WTC11 (cell line): ENCODE results near the gene DRG2. TPM values are rescaled to one million over a fixed set of nuclear protein-coding genes. Genes with fewer than 3 reads are reported as not detected.

Experiments used
- ATAC-seq: fragments of 200-7000 bp; cut with Tn5 transposase; 2 replicates; pipeline ENCODE4 v1.10.0; 2021; ENCODE audit warnings: mild to moderate bottlenecking, moderate library complexity
- CTCF ChIA-PET: fragments of 300-600 bp; sonication (Branson Sonifier 250); formaldehyde crosslinking; loops from one replicate; lab custom pipeline; 2021; ENCODE audit warnings: antibody characterized with exemption; lab: Charles Lee
- POLR2A ChIA-PET: fragments of 350-600 bp; sonication (Branson Sonifier 250); formaldehyde crosslinking; loops from one replicate; lab custom pipeline; 2021; ENCODE audit warnings: antibody characterized with exemption; lab: Charles Lee
- DNase-seq: peaks from one replicate; pipeline ENCODE4 v3.0.0; 2021; ENCODE audit warnings: low spot score
- H3K27ac Mint-ChIP-seq: 2 replicates; pipeline ENCODE4 v1.8.0; 2021; ENCODE audit warnings: mixed read lengths
- H3K27me3 Mint-ChIP-seq: 2 replicates; pipeline ENCODE4 v1.8.0; 2021; ENCODE audit warnings: low read depth, mild to moderate bottlenecking, moderate library complexity, mixed read lengths
- H3K36me3 Mint-ChIP-seq: 2 replicates; pipeline ENCODE4 v1.8.0; 2021; ENCODE audit warnings: mixed read lengths
- H3K4me1 Mint-ChIP-seq: 2 replicates; pipeline ENCODE4 v1.8.0; 2022; ENCODE audit warnings: mixed read lengths
- H3K4me3 Mint-ChIP-seq: 2 replicates; pipeline ENCODE4 v1.8.0; 2021; ENCODE audit warnings: mild to moderate bottlenecking, moderate library complexity, mixed read lengths
- H3K9me3 Mint-ChIP-seq: 2 replicates; pipeline ENCODE4 v1.8.0; 2021; ENCODE audit warnings: mixed read lengths
- ATF3 ChIP-seq: sonication (generic); formaldehyde crosslinking; conservative IDR thresholded peaks from 2 replicates; pipeline ENCODE4 v1.8.1; 2022; ENCODE audit warnings: mild to moderate bottlenecking, missing genetic modification reagents
- CDX4 ChIP-seq: fragments of 250-450 bp; sonication (Bioruptor Pico); IDR thresholded peaks from 2 replicates; pipeline ENCODE4 v1.9.0; 2021; ENCODE audit warnings: moderate library complexity, mild to moderate bottlenecking, inconsistent platforms, borderline replicate concordance
- ELF4 ChIP-seq: sonication (generic); formaldehyde crosslinking; IDR thresholded peaks from 2 replicates; pipeline ENCODE4 v1.8.1; 2022; ENCODE audit warnings: low read depth, mild to moderate bottlenecking, moderate library complexity, missing genetic modification reagents
- GRHL2 ChIP-seq: fragments of 250-450 bp; sonication (Bioruptor Pico); IDR thresholded peaks from 2 replicates; pipeline ENCODE4 v1.8.0; 2022; ENCODE audit warnings: mild to moderate bottlenecking, moderate library complexity; ENCODE audit not compliant: insufficient replicate concordance, severe bottlenecking
- MAX ChIP-seq: sonication (generic); formaldehyde crosslinking; IDR thresholded peaks from 2 replicates; pipeline ENCODE4 v1.8.0; 2022; ENCODE audit warnings: mild to moderate bottlenecking, missing genetic modification reagents
- NFE2L1 ChIP-seq: sonication (generic); formaldehyde crosslinking; IDR thresholded peaks from 2 replicates; pipeline ENCODE4 v1.8.1; 2023; ENCODE audit warnings: missing genetic modification reagents
- NFYB ChIP-seq: sonication (generic); formaldehyde crosslinking; conservative IDR thresholded peaks from 2 replicates; pipeline ENCODE4 v1.8.0; 2022; ENCODE audit warnings: low read depth, missing genetic modification reagents
- NR3C1 ChIP-seq: sonication (generic); formaldehyde crosslinking; conservative IDR thresholded peaks from 2 replicates; pipeline ENCODE4 v1.8.1; 2023; ENCODE audit warnings: low read depth, mild to moderate bottlenecking, missing genetic modification reagents
- RELA ChIP-seq: sonication (generic); formaldehyde crosslinking; IDR thresholded peaks from 2 replicates; pipeline ENCODE4 v1.8.1; 2022; ENCODE audit warnings: missing genetic modification reagents, mild to moderate bottlenecking, borderline replicate concordance
- SOX15 ChIP-seq: fragments of 250-450 bp; sonication (Bioruptor Pico); IDR thresholded peaks from 2 replicates; pipeline ENCODE4 v1.9.0; 2021; ENCODE audit warnings: mild to moderate bottlenecking
- USF1 ChIP-seq: sonication (generic); formaldehyde crosslinking; IDR thresholded peaks from 2 replicates; pipeline ENCODE4 v1.8.0; 2022; ENCODE audit warnings: mild to moderate bottlenecking, missing genetic modification reagents
- ZBTB43 ChIP-seq: sonication (generic); formaldehyde crosslinking; IDR thresholded peaks from 2 replicates; pipeline ENCODE4 v1.8.1; 2023; ENCODE audit warnings: mild to moderate bottlenecking, missing genetic modification reagents
- ZNF423 ChIP-seq: fragments of 250-450 bp; sonication (Bioruptor Pico); IDR thresholded peaks from 2 replicates; pipeline ENCODE4 v2.1.2; 2022; ENCODE audit warnings: mild to moderate bottlenecking, moderate library complexity
- ZNF512 ChIP-seq: sonication (generic); formaldehyde crosslinking; IDR thresholded peaks from 2 replicates; pipeline ENCODE4 v1.8.1; 2022; ENCODE audit warnings: missing genetic modification reagents, borderline replicate concordance
- ZSCAN18 ChIP-seq: fragments of 250-450 bp; sonication (Bioruptor Pico); IDR thresholded peaks from 2 replicates; pipeline ENCODE4 v2.1.2; 2022; ENCODE audit warnings: mild to moderate bottlenecking, moderate library complexity
- total RNA-seq: library from RNA; stranded (reverse); gene quantifications from 3 replicates; pipeline ENCODE4 v1.2.3, GENCODE V29; 2021
- TF ChIP-seq, protein P1 (sequence below): sonication (generic); formaldehyde crosslinking; IDR thresholded peaks from 2 replicates; pipeline ENCODE4 v1.8.1; 2022; ENCODE audit warnings: low read depth, missing genetic modification reagents, borderline replicate concordance
- TF ChIP-seq, protein P2 (sequence below): sonication (generic); formaldehyde crosslinking; IDR thresholded peaks from 2 replicates; pipeline ENCODE4 v1.8.0; 2023; ENCODE audit warnings: missing genetic modification reagents
- TF ChIP-seq, protein P3 (sequence below): sonication (generic); formaldehyde crosslinking; IDR thresholded peaks from 2 replicates; pipeline ENCODE4 v1.8.0; 2022; ENCODE audit warnings: missing genetic modification reagents
- TF ChIP-seq, protein P4 (sequence below): sonication (generic); formaldehyde crosslinking; IDR thresholded peaks from 2 replicates; pipeline ENCODE4 v1.8.1; 2022; ENCODE audit warnings: low read depth, mild to moderate bottlenecking, moderate library complexity, missing genetic modification reagents, borderline replicate concordance

The DRG2 gene
- total RNA-seq, 1 experiment from 2014 or later, result 41.4 TPM

DNA sequence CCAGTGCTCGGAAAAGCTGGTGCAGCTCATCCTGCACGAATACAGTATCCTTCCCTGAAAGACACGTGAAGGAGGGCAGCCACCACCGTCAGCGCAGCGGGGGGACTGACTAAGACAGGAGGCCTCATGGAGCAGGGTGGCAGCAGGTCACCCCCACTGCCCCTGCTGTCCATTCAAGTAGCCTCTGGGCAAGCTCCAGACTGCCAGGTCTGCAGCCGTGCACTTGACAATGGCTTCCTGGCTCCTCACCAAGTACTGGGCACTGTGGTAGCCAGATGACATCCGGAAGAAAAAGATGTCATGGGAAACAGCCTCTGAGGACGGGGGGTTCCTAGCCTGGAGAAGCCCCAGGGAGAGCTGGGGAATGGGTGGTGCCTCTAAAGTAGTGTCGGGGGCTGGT, 12.9 kb downstream of the DRG2 start:
- H3K9me3 Mint-ChIP-seq, result no peaks in the 10 kb centered on the region
- H3K4me3 Mint-ChIP-seq, result no peak overlapping the region
- ChIA-PET POLR2A (no interaction called here), CTCF (no interaction called here)
- no peaks in the 10 kb centered on the region for H3K4me1 Mint-ChIP-seq
- no peaks in the 10 kb centered on the region for H3K27me3 Mint-ChIP-seq
- H3K36me3 Mint-ChIP-seq, result peaks cover 22% of the 10 kb centered on the region
- ATAC-seq (no peak), DNase-seq (no peak)
- no peak overlapping the region for H3K27ac Mint-ChIP-seq
- no peak for TF ChIP-seq USF1 (CRISPR knock-in tag)
- TF ChIP-seq SOX15 (CRISPR knock-in tag), result no peak
- TF ChIP-seq, protein P1, sequence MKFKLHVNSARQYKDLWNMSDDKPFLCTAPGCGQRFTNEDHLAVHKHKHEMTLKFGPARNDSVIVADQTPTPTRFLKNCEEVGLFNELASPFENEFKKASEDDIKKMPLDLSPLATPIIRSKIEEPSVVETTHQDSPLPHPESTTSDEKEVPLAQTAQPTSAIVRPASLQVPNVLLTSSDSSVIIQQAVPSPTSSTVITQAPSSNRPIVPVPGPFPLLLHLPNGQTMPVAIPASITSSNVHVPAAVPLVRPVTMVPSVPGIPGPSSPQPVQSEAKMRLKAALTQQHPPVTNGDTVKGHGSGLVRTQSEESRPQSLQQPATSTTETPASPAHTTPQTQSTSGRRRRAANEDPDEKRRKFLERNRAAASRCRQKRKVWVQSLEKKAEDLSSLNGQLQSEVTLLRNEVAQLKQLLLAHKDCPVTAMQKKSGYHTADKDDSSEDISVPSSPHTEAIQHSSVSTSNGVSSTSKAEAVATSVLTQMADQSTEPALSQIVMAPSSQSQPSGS, result no peak
- TF ChIP-seq RELA, result no peak
- TF ChIP-seq ZNF512 (CRISPR knock-in tag), result no peak
- no peak for TF ChIP-seq CDX4 (CRISPR knock-in tag)
- no peak for TF ChIP-seq MAX
- TF ChIP-seq, protein P2, sequence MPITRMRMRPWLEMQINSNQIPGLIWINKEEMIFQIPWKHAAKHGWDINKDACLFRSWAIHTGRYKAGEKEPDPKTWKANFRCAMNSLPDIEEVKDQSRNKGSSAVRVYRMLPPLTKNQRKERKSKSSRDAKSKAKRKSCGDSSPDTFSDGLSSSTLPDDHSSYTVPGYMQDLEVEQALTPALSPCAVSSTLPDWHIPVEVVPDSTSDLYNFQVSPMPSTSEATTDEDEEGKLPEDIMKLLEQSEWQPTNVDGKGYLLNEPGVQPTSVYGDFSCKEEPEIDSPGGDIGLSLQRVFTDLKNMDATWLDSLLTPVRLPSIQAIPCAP (CRISPR knock-in tag), result no peak
- TF ChIP-seq ZSCAN18 (CRISPR knock-in tag), result no peak
- TF ChIP-seq NFE2L1 (CRISPR knock-in tag), result no peak
- TF ChIP-seq ELF4 (CRISPR knock-in tag), result no peak
- no peak for TF ChIP-seq ZBTB43 (CRISPR knock-in tag)
- no peak for TF ChIP-seq GRHL2 (CRISPR knock-in tag)
- TF ChIP-seq NR3C1, result no peak
- TF ChIP-seq, protein P3, sequence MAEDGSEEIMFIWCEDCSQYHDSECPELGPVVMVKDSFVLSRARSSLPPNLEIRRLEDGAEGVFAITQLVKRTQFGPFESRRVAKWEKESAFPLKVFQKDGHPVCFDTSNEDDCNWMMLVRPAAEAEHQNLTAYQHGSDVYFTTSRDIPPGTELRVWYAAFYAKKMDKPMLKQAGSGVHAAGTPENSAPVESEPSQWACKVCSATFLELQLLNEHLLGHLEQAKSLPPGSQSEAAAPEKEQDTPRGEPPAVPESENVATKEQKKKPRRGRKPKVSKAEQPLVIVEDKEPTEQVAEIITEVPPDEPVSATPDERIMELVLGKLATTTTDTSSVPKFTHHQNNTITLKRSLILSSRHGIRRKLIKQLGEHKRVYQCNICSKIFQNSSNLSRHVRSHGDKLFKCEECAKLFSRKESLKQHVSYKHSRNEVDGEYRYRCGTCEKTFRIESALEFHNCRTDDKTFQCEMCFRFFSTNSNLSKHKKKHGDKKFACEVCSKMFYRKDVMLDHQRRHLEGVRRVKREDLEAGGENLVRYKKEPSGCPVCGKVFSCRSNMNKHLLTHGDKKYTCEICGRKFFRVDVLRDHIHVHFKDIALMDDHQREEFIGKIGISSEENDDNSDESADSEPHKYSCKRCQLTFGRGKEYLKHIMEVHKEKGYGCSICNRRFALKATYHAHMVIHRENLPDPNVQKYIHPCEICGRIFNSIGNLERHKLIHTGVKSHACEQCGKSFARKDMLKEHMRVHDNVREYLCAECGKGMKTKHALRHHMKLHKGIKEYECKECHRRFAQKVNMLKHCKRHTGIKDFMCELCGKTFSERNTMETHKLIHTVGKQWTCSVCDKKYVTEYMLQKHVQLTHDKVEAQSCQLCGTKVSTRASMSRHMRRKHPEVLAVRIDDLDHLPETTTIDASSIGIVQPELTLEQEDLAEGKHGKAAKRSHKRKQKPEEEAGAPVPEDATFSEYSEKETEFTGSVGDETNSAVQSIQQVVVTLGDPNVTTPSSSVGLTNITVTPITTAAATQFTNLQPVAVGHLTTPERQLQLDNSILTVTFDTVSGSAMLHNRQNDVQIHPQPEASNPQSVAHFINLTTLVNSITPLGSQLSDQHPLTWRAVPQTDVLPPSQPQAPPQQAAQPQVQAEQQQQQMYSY (CRISPR knock-in tag), result no peak
- no peak for TF ChIP-seq NFYB
- no peak for TF ChIP-seq ATF3
- TF ChIP-seq ZNF423, result no peak
- TF ChIP-seq, protein P4, sequence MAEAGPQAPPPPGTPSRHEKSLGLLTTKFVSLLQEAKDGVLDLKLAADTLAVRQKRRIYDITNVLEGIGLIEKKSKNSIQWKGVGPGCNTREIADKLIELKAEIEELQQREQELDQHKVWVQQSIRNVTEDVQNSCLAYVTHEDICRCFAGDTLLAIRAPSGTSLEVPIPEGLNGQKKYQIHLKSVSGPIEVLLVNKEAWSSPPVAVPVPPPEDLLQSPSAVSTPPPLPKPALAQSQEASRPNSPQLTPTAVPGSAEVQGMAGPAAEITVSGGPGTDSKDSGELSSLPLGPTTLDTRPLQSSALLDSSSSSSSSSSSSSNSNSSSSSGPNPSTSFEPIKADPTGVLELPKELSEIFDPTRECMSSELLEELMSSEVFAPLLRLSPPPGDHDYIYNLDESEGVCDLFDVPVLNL (CRISPR knock-in tag), result no peak
